HG03097 (cell line): Measurements from ENCODE around the gene PPFIBP2.

ENCODE experiments used
- ATAC-seq: cut with Tn5 transposase; IDR thresholded peaks from one replicate; pipeline ENCODE4 v1.9.1; 2021; ENCODE audit not compliant: unreplicated experiment, low FRiP score

Gene PPFIBP2

GRCh38 chr11:7595016-7595866 is 81.4 kb downstream of the PPFIBP2 start:
- no peak for ATAC-seq

GRCh38 chr11:7595951-7596350 is 82.2 kb downstream of the PPFIBP2 start:
- no peak for ATAC-seq

GRCh38 chr11:7596975-7597391 is 83.2 kb downstream of the PPFIBP2 start:
- ATAC-seq = no peak

- ATAC-seq = no peak
Measured at GRCh38 chr11:7597620-7598019, 83.8 kb downstream of the PPFIBP2 start.

- no peak for ATAC-seq
Measured at GRCh38 chr11:7599209-7599608, 85.4 kb downstream of the PPFIBP2 start.

GRCh38 chr11:7600205-7600775 is 86.5 kb downstream of the PPFIBP2 start:
- ATAC-seq = no peak

GRCh38 chr11:7603031-7603781 is 89.4 kb downstream of the PPFIBP2 start:
- ATAC-seq = no peak

GRCh38 chr11:7604331-7604955 is 90.6 kb downstream of the PPFIBP2 start:
- no peak for ATAC-seq

- ATAC-seq = no peak
Measured at GRCh38 chr11:7605186-7605943, 91.6 kb downstream of the PPFIBP2 start.

GRCh38 chr11:7606496-7606895 is 92.7 kb downstream of the PPFIBP2 start:
- ATAC-seq = no peak

GRCh38 chr11:7609015-7609414 is 95.2 kb downstream of the PPFIBP2 start:
- no peak for ATAC-seq

- ATAC-seq = no peak
Measured at GRCh38 chr11:7609521-7609920, 95.7 kb downstream of the PPFIBP2 start.

GRCh38 chr11:7610393-7610792 is 96.6 kb downstream of the PPFIBP2 start:
- ATAC-seq = no peak

- no peak for ATAC-seq
Measured at GRCh38 chr11:7611411-7611810, 97.6 kb downstream of the PPFIBP2 start.

GRCh38 chr11:7612056-7612660 is 98.4 kb downstream of the PPFIBP2 start:
- no peak for ATAC-seq

GRCh38 chr11:7612661-7613393 is 99.0 kb downstream of the PPFIBP2 start:
- no peak for ATAC-seq

- no peak for ATAC-seq
Measured at GRCh38 chr11:7613394-7613720, 99.6 kb downstream of the PPFIBP2 start.

- ATAC-seq = no peak
Measured at GRCh38 chr11:7614656-7615055, 100.9 kb downstream of the PPFIBP2 start.

GRCh38 chr11:7617032-7617431 is 103.2 kb downstream of the PPFIBP2 start:
- no peak for ATAC-seq
